Measurements from ENCODE around the gene HERPUD1. TPM values are rescaled to one million over a fixed set of nuclear protein-coding genes. Genes with fewer than 3 reads are reported as not detected.
"Not testable (repeated sequence)": the region's sequence is repeated elsewhere in the genome, so short reads cannot be mapped to it uniquely, and the experiment has no call there.

HERPUD1 gene
- polyA plus RNA-seq, 1 of the 3 experiments (the other 2 are of a cell fraction) = 46.3 TPM

GRCh38 chr16:56884026-56884582 is 47.8 kb upstream of the HERPUD1 start:
- no peak overlapping the region for H2AFZ ChIP-seq (ENCODE audit: low read depth)
- no peaks in the 10 kb centered on the region for H3K36me3 ChIP-seq (replicated peaks in 1 of 2; ENCODE audit: control insufficient read depth in 1 of 2, insufficient read depth in 2 of 2, low read length in 1 of 2)
- no peaks in the 10 kb centered on the region for H3K9me2 ChIP-seq
- WGBS (ENCODE audit: low lambda C conversion rate) = 86% methylated on average over 7 of the region's 14 CpGs
- ChIA-PET POLR2A (no interaction called here), CTCF (interaction anchor here (1.4 kb wide), 2 partner anchors 17 to 201 kb away, joined by 3 read pairs; no protein-coding TSS in a partner anchor)
- H3K4me1 ChIP-seq (ENCODE audit: control insufficient read depth in 1 of 2, insufficient read depth in 2 of 2, low read depth in 1 of 2, low read length in 1 of 2) = no peaks in the 10 kb centered on the region
- H3K79me2 ChIP-seq (ENCODE audit: insufficient read depth) = no peaks in the 10 kb centered on the region
- H3K27ac ChIP-seq (ENCODE audit: low read depth in 2 of 2, low read length in 1 of 2) = no peak overlapping the region
- no peaks in the 10 kb centered on the region for H4K20me1 ChIP-seq (ENCODE audit: insufficient read depth)
- DNase-seq = no peak
- H3K27me3 ChIP-seq (ENCODE audit: insufficient read depth) = no peaks in the 10 kb centered on the region
- no peak overlapping the region for H3K4me3 ChIP-seq (ENCODE audit: low read depth in 2 of 2, low read length in 1 of 2)
- no peak overlapping the region for H3K4me2 ChIP-seq
- TF ChIP-seq ZBTB33 (IDR thresholded peaks at IDR 0.05; ENCODE audit: borderline replicate concordance, low read depth) (no peak), TCF12 (IDR thresholded peaks at IDR 0.05) (no peak), ELF1 (IDR thresholded peaks at IDR 0.05) (no peak), FOXM1 (IDR thresholded peaks at IDR 0.05; ENCODE audit: low read depth) (no peak), FOSL2 (IDR thresholded peaks at IDR 0.05; ENCODE audit: borderline replicate concordance, low read depth) (no peak), EZH2phosphoT487 (IDR thresholded peaks at IDR 0.05; ENCODE audit: borderline replicate concordance, low read depth) (no peak), SMC3 (IDR thresholded peaks at IDR 0.05; ENCODE audit: low read depth, low read length) (no peak), IRF3 (IDR thresholded peaks at IDR 0.05; ENCODE audit: low read depth, low read length) (no peak), TAF1 (IDR thresholded peaks at IDR 0.05; ENCODE audit: borderline replicate concordance, low read depth, low read length) (no peak), TEAD4 (IDR thresholded peaks at IDR 0.05; ENCODE audit: borderline replicate concordance, insufficient read depth) (no peak), CTCF (IDR thresholded peaks at IDR 0.05) (no peak), JUND (IDR thresholded peaks at IDR 0.05) (no peak), NFIC (IDR thresholded peaks at IDR 0.05; ENCODE audit: borderline replicate concordance) (no peak), FOXJ3 (CRISPR knock-in tag; IDR thresholded peaks at IDR 0.05) (no peak), RCOR1 (IDR thresholded peaks at IDR 0.05; ENCODE audit: low read length) (no peak), POLR2AphosphoS5 (IDR thresholded peaks at IDR 0.05; ENCODE audit: low read depth, low read length) (no peak), MXI1 (IDR thresholded peaks at IDR 0.05; ENCODE audit: low read depth, low read length) (no peak)
- TF ChIP-seq, protein P1, sequence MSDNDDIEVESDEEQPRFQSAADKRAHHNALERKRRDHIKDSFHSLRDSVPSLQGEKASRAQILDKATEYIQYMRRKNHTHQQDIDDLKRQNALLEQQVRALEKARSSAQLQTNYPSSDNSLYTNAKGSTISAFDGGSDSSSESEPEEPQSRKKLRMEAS (IDR thresholded peaks at IDR 0.05; ENCODE audit: low read depth) = no peak
- no peak overlapping the region for H3K9ac ChIP-seq
- no peaks in the 10 kb centered on the region for H3F3A ChIP-seq (replicated peaks; ENCODE audit: insufficient read depth)
- H3K9me3 ChIP-seq = no peaks in the 10 kb centered on the region

DNA sequence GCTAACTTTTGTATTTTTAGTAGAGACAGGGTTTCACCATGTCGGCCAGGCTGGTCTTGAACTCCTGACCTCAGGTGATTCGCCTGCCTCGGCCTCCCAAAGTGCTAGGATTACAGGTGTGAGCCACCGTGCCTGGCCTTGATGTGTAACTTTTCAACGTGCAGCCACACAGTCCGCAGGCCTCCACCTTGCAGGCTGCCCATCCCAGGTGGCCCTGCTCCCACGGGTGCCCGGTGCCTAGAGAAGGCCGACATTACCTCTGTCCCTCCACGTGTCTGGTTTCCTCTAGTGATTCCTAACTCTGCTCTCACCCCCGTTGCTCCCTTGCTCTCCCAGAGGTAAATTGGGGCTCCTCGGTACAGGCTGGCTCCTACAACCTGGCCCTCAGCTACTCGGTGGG is 47.0 kb upstream of the HERPUD1 start:
- H3K27me3 ChIP-seq (ENCODE audit: insufficient read depth) = not testable (repeated sequence)

More for the DNA sequence above, 47.0 kb upstream of the HERPUD1 start:
- H3K79me2 ChIP-seq (ENCODE audit: insufficient read depth); DNase-seq; H3K4me1 ChIP-seq (ENCODE audit: control insufficient read depth in 1 of 2, insufficient read depth in 2 of 2, low read depth in 1 of 2, low read length in 1 of 2); H2AFZ ChIP-seq (ENCODE audit: low read depth); H4K20me1 ChIP-seq (ENCODE audit: insufficient read depth); H3K4me3 ChIP-seq (ENCODE audit: low read depth in 2 of 2, low read length in 1 of 2); POLR2A ChIA-PET; H3K9me3 ChIP-seq; H3K9ac ChIP-seq; H3K4me2 ChIP-seq; H3K9me2 ChIP-seq; H3F3A ChIP-seq (replicated peaks; ENCODE audit: insufficient read depth); H3K27ac ChIP-seq (ENCODE audit: low read depth in 2 of 2, low read length in 1 of 2); H3K36me3 ChIP-seq (replicated peaks in 1 of 2; ENCODE audit: control insufficient read depth in 1 of 2, insufficient read depth in 2 of 2, low read length in 1 of 2): not testable (repeated sequence)
- WGBS (ENCODE audit: low lambda C conversion rate) = 81% methylated on average over 13 of the region's 13 CpGs
- CTCF ChIA-PET = interaction anchor here (1.4 kb wide), 2 partner anchors 18 to 200 kb away, joined by 3 read pairs; no protein-coding TSS in a partner anchor

All from SK-N-SH (cell line).